Liver (tissue), 9 donors: ENCODE results near the gene POLD3. TPM values are rescaled to one million over a fixed set of nuclear protein-coding genes. Genes with fewer than 3 reads are reported as not detected.

Source experiments
- DNase-seq: peaks from one replicate; pipeline ENCODE4 v3.0.0-alpha.2; 2017; ENCODE audit warnings: low spot score
- H3K27ac ChIP-seq, 2 donors: one replicate each; pipeline ENCODE4 v1.7.0; 2013; ENCODE audit warnings: inconsistent platforms in 2 of 2, low read length in 2 of 2, control low read depth in 1 of 2, low read depth in 1 of 2, mild to moderate bottlenecking in 1 of 2
- H3K27me3 ChIP-seq, 4 donors: one replicate each; pipeline versions ENCODE4 v1.6.1 to v1.7.0; 2013; ENCODE audit warnings: low read length in 3 of 4, inconsistent platforms in 1 of 4, mild to moderate bottlenecking in 1 of 4, moderate library complexity in 1 of 4; ENCODE audit not compliant: control insufficient read depth in 4 of 4, insufficient read depth in 4 of 4
- H3K36me3 ChIP-seq, 4 donors: one replicate each; pipeline versions ENCODE4 v1.6.1 to v1.7.0; 2013; ENCODE audit warnings: low read length in 3 of 4, mild to moderate bottlenecking in 3 of 4, low read depth in 1 of 4, moderate library complexity in 1 of 4; ENCODE audit not compliant: control insufficient read depth in 4 of 4, insufficient read depth in 3 of 4
- H3K4me1 ChIP-seq, 4 donors: one replicate each; pipeline versions ENCODE4 v1.6.1 to v1.7.0; 2013; ENCODE audit warnings: low read length in 3 of 4, mild to moderate bottlenecking in 3 of 4, moderate library complexity in 1 of 4; ENCODE audit not compliant: control insufficient read depth in 4 of 4, insufficient read depth in 4 of 4
- H3K4me3 ChIP-seq, 3 donors: one replicate each; pipeline versions ENCODE4 v1.6.1 to v1.7.0; 2013; ENCODE audit warnings: low read length in 3 of 3, control low read depth in 1 of 3, low read depth in 1 of 3, mild to moderate bottlenecking in 1 of 3
- H3K9ac ChIP-seq, 2 donors: one replicate each; pipeline ENCODE4 v1.7.0; 2013; ENCODE audit warnings: low read length in 2 of 2, mild to moderate bottlenecking in 2 of 2, moderate library complexity in 2 of 2, control low read depth in 1 of 2, low read depth in 1 of 2
- H3K9me3 ChIP-seq, 4 donors: one replicate each; pipeline versions ENCODE4 v1.6.1 to v1.7.0; 2013; ENCODE audit warnings: low read length in 3 of 4; ENCODE audit not compliant: control insufficient read depth in 4 of 4
- ATF3 ChIP-seq: IDR thresholded peaks from 2 replicates; pipeline ENCODE4 v1.6.1; 2016; ENCODE audit warnings: antibody characterized with exemption
- EGR1 ChIP-seq, 2 donors: IDR thresholded peaks; 2 replicates each; pipeline ENCODE4 v1.6.1; 2016 to 2018; ENCODE audit warnings: antibody characterized with exemption in 2 of 2, low read depth in 2 of 2
- FOXA1 ChIP-seq: IDR thresholded peaks from 2 replicates; pipeline ENCODE4 v1.6.1; 2016; ENCODE audit warnings: antibody characterized with exemption
- FOXA2 ChIP-seq: IDR thresholded peaks from 2 replicates; pipeline ENCODE4 v1.6.1; 2016; ENCODE audit warnings: antibody characterized with exemption
- HNF4A ChIP-seq, 2 donors: conservative IDR thresholded peaks; 2 replicates each; pipeline ENCODE4 v1.6.1; 2016; ENCODE audit warnings: antibody characterized with exemption in 2 of 2, mild to moderate bottlenecking in 2 of 2
- HNF4G ChIP-seq: IDR thresholded peaks from 2 replicates; pipeline ENCODE4 v1.6.1; 2016; ENCODE audit warnings: antibody characterized with exemption
- MAX ChIP-seq: IDR thresholded peaks from 2 replicates; pipeline ENCODE4 v1.6.1; 2016; ENCODE audit warnings: antibody characterized with exemption
- NR2F2 ChIP-seq: IDR thresholded peaks from 2 replicates; pipeline ENCODE4 v1.6.1; 2016; ENCODE audit warnings: antibody characterized with exemption
- RAD21 ChIP-seq, 2 donors: IDR thresholded peaks; 2 replicates each; pipeline ENCODE4 v1.6.1; 2016; ENCODE audit warnings: antibody characterized with exemption in 2 of 2, mild to moderate bottlenecking in 2 of 2
- SP1 ChIP-seq: IDR thresholded peaks from 2 replicates; pipeline ENCODE4 v1.6.1; 2018; ENCODE audit warnings: antibody characterized with exemption, mild to moderate bottlenecking
- TAF1 ChIP-seq: conservative IDR thresholded peaks from 2 replicates; pipeline ENCODE4 v1.6.1; 2016; ENCODE audit warnings: antibody characterized with exemption, mild to moderate bottlenecking
- YY1 ChIP-seq: IDR thresholded peaks from 2 replicates; pipeline ENCODE4 v1.6.1; 2016; ENCODE audit warnings: antibody characterized with exemption, mild to moderate bottlenecking
- WGBS: extraction: QIAGEN DNeasy Blood & Tissue Kit; methylation state at CpG from one replicate; pipeline ENCODE4 v1.1.7; 2013; 5-methylcytosine and 5-hydroxymethylcytosine counted together
- polyA plus RNA-seq, 2 donors: library from polyadenylated mRNA; stranded (reverse) in 1 of 2; unstranded in 1 of 2; fragments of 200-250 nt in 1 of 2; fragments of >200 nt in 1 of 2; fragmentation: Nextera tagmentation in 1 of 2; extraction: Ambion mirVana in 1 of 2; gene quantifications; one replicate each; pipeline versions ENCODE4 v1.2.1 to v1.2.3, GENCODE V29; 2013 to 2015
- total RNA-seq, 2 donors: library from RNA; depleted of rRNA; stranded (reverse); fragments of >200 nt; gene quantifications; one replicate each; pipeline ENCODE4 v1.2.3, GENCODE V29; 2014
- TF ChIP-seq, protein P1 (sequence below): IDR thresholded peaks from 2 replicates; pipeline ENCODE4 v1.6.1; 2016; ENCODE audit warnings: antibody characterized with exemption
- TF ChIP-seq, protein P2 (sequence below): fragments of 150-350 bp; IDR thresholded peaks from 2 replicates; pipeline ENCODE4 v1.5.1; 2017; ENCODE audit warnings: improper control_type of control experiment, low read depth, low read length; ENCODE audit not compliant: missing input control
- TF ChIP-seq, protein P3 (sequence below): IDR thresholded peaks from 2 replicates; pipeline ENCODE4 v1.6.1; 2016; ENCODE audit warnings: antibody characterized with exemption, mild to moderate bottlenecking
- donor health status: healthy.
- donor health status: healthy.
- donor health status: healthy.
- donor health status: healthy.
- donor health status: healthy.

Gene POLD3
- total and polyA plus RNA-seq, 4 donors, result 3.0 to 8.3 (median 5.0) TPM

DNA sequence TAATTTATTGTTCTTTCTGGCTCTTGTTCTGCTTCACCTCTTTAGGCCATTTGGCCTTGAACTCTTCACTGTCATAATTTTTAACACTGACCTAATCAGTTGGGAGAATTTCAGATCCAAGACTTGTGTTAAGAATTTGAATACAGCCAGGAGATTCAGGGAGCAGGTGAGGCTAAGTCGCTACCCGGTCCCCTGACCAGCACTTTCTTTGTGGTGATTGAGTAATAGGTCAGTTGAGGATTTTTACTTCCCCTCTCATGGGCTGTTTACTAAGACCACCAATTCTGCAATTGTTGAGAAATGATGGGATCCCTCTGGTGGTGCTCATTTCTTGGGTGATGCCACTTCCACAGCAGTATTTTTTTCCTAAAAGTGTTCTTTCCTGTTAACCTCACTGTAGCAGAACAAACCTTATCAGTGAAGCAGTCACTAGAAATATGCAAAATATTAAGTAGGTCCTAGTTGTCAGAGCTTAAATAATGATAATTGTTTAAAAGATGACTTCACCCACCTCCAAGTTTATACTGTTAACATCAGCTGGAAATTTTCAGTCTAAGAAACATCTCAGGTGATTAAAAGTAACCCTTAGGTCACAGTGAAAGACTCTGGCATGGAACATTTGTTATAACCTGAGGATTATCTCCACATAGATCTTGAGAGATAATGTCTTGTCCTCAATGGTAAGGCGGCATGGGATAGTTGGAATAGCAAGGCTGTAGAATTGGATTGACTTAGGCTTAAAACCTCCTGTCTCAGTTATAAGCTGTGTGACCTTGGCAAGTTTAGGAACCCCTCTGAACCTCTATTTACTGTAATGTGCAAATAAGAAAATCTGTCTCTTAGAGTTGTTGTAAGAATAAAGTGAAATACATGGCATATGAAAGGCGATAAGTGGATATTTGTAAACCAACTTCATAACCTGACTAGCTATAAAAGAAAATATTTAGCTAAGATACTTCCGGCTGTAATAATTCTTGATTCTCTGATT is 41.3 kb downstream of the POLD3 start:
- 94% methylated on average over 5 of the region's 5 CpGs for WGBS
- H3K36me3 ChIP-seq, result peaks cover 2 to 10% (median 7%) of the 10 kb centered on the region in 4 donors
- H3K27ac ChIP-seq, result no peak overlapping the region

More for the DNA sequence above, 41.3 kb downstream of the POLD3 start:
- H3K4me1 ChIP-seq, result no peaks in the 10 kb centered on the region
- DNase-seq, result no peak
- no peak overlapping the region for H3K4me3 ChIP-seq
- H3K9me3 ChIP-seq, result no peaks in the 10 kb centered on the region
- no peak overlapping the region for H3K9ac ChIP-seq
- H3K27me3 ChIP-seq, result no peaks in the 10 kb centered on the region
- TF ChIP-seq ATF3 (no peak), YY1 (no peak), MAX (no peak), RAD21 (IDR thresholded peaks at IDR 0.05) (no peak), FOXA1 (no peak), EGR1 (IDR thresholded peaks at IDR 0.05; ENCODE audit: low read depth in 2 of 2) (no peak), TAF1 (no peak), HNF4A (conservative IDR thresholded peaks at IDR 0.05) (no peak), NR2F2 (no peak), SP1 (no peak), HNF4G (no peak), FOXA2 (no peak)
- TF ChIP-seq, protein P1, sequence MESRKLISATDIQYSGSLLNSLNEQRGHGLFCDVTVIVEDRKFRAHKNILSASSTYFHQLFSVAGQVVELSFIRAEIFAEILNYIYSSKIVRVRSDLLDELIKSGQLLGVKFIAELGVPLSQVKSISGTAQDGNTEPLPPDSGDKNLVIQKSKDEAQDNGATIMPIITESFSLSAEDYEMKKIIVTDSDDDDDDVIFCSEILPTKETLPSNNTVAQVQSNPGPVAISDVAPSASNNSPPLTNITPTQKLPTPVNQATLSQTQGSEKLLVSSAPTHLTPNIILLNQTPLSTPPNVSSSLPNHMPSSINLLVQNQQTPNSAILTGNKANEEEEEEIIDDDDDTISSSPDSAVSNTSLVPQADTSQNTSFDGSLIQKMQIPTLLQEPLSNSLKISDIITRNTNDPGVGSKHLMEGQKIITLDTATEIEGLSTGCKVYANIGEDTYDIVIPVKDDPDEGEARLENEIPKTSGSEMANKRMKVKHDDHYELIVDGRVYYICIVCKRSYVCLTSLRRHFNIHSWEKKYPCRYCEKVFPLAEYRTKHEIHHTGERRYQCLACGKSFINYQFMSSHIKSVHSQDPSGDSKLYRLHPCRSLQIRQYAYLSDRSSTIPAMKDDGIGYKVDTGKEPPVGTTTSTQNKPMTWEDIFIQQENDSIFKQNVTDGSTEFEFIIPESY, result no peak
- TF ChIP-seq, protein P2, sequence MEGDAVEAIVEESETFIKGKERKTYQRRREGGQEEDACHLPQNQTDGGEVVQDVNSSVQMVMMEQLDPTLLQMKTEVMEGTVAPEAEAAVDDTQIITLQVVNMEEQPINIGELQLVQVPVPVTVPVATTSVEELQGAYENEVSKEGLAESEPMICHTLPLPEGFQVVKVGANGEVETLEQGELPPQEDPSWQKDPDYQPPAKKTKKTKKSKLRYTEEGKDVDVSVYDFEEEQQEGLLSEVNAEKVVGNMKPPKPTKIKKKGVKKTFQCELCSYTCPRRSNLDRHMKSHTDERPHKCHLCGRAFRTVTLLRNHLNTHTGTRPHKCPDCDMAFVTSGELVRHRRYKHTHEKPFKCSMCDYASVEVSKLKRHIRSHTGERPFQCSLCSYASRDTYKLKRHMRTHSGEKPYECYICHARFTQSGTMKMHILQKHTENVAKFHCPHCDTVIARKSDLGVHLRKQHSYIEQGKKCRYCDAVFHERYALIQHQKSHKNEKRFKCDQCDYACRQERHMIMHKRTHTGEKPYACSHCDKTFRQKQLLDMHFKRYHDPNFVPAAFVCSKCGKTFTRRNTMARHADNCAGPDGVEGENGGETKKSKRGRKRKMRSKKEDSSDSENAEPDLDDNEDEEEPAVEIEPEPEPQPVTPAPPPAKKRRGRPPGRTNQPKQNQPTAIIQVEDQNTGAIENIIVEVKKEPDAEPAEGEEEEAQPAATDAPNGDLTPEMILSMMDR, result no peak
- TF ChIP-seq, protein P3, sequence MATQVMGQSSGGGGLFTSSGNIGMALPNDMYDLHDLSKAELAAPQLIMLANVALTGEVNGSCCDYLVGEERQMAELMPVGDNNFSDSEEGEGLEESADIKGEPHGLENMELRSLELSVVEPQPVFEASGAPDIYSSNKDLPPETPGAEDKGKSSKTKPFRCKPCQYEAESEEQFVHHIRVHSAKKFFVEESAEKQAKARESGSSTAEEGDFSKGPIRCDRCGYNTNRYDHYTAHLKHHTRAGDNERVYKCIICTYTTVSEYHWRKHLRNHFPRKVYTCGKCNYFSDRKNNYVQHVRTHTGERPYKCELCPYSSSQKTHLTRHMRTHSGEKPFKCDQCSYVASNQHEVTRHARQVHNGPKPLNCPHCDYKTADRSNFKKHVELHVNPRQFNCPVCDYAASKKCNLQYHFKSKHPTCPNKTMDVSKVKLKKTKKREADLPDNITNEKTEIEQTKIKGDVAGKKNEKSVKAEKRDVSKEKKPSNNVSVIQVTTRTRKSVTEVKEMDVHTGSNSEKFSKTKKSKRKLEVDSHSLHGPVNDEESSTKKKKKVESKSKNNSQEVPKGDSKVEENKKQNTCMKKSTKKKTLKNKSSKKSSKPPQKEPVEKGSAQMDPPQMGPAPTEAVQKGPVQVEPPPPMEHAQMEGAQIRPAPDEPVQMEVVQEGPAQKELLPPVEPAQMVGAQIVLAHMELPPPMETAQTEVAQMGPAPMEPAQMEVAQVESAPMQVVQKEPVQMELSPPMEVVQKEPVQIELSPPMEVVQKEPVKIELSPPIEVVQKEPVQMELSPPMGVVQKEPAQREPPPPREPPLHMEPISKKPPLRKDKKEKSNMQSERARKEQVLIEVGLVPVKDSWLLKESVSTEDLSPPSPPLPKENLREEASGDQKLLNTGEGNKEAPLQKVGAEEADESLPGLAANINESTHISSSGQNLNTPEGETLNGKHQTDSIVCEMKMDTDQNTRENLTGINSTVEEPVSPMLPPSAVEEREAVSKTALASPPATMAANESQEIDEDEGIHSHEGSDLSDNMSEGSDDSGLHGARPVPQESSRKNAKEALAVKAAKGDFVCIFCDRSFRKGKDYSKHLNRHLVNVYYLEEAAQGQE, result no peak
